K562 (cell line): ENCODE results near the gene ENDOV. TPM values are rescaled to one million over a fixed set of nuclear protein-coding genes. Genes with fewer than 3 reads are reported as not detected.
A peak's percentile ranks its signal among the peaks of the same experiment; 100 is the strongest.

Experiments used
- ATAC-seq: fragments of 200-7000 bp; cut with Tn5 transposase; 3 replicates; pipeline ENCODE4 v1.9.1; 2020; ENCODE audit warnings: moderate library complexity
- BruUV-seq: library from RNA; stranded (reverse); fragments of 400-500 nt; replicated peaks from 2 replicates; lab custom pipeline; 2021; lab: Mats Ljungman, UMichigan
- CTCF ChIA-PET: fragments of 300-600 bp; formaldehyde crosslinking; extraction: SDS; loops from one replicate; lab custom pipeline; 2021; ENCODE audit warnings: low intra/inter-chr PET ratio; lab: Yijun Ruan, JAX
- POLR2A ChIA-PET: fragments of 300-600, 350-650 bp; sonication (Branson Sonifier 250); formaldehyde crosslinking; extraction: SDS; loops from one replicate; lab custom pipeline; 2021; ENCODE audit warnings: antibody characterized with exemption, inconsistent platforms; lab: Yijun Ruan, JAX
- DNase-seq, 4 experiments: peaks; one replicate each; pipeline versions ENCODE4 v3.0.0 to v3.0.0-alpha.2; 2011 to 2018; ENCODE audit warnings: low spot score in 3 of 4, mixed read lengths in 3 of 4; ENCODE audit errors: extremely low read depth in 1 of 4
- FAIRE-seq: peaks from 2 replicates; lab custom pipeline; 2011; peaks lifted over from hg19 to GRCh38; lab: Jason Lieb, UNC
- H2AFZ ChIP-seq: 2 replicates; pipeline ENCODE4 v1.6.0; 2011; ENCODE audit warnings: low read depth, low read length, control low read depth, inconsistent platforms
- H3K27ac ChIP-seq: fragments of 200-600 bp; 3 replicates; pipeline ENCODE4 v1.8.0; 2011; ENCODE audit warnings: low read depth, mild to moderate bottlenecking, control low read depth, inconsistent platforms, low read length, moderate library complexity, mixed read lengths; ENCODE audit errors: extremely low read depth
- H3K27me3 ChIP-seq, 2 experiments: fragments of 300-600 bp in 1 of 2; 2 replicates in 1 of 2; 3 replicates in 1 of 2; pipeline versions ENCODE4 v1.6.0 to v1.8.0; 2011; ENCODE audit warnings: inconsistent platforms in 2 of 2, low read length in 2 of 2, mild to moderate bottlenecking in 1 of 2, mixed read lengths in 1 of 2, moderate library complexity in 1 of 2; ENCODE audit not compliant: control insufficient read depth in 2 of 2, insufficient read depth in 2 of 2
- H3K36me3 ChIP-seq: fragments of 300-600 bp; 3 replicates; pipeline ENCODE4 v1.8.0; 2011; ENCODE audit warnings: mild to moderate bottlenecking, low read length, inconsistent platforms; ENCODE audit not compliant: control insufficient read depth, insufficient read depth
- H3K4me1 ChIP-seq, 2 experiments: fragments of 200-600 bp in 1 of 2; replicated peaks in 1 of 2; 2 replicates in 1 of 2; 3 replicates in 1 of 2; pipeline versions ENCODE4 v1.5.1 to v1.8.0; 2011; ENCODE audit warnings: inconsistent platforms in 2 of 2, low read length in 2 of 2, mild to moderate bottlenecking in 1 of 2, mixed read lengths in 1 of 2, moderate library complexity in 1 of 2; ENCODE audit not compliant: control insufficient read depth in 2 of 2, insufficient read depth in 2 of 2
- H3K4me2 ChIP-seq: 2 replicates; pipeline ENCODE4 v1.6.1; 2011; ENCODE audit warnings: low read length, control low read depth, inconsistent platforms, mixed read lengths; ENCODE audit not compliant: insufficient read depth
- H3K4me3 ChIP-seq: fragments of 200-600 bp; sonication (generic), shearing (Covaris generic); 2 replicates; pipeline ENCODE4 v1.5.1; 2016; ENCODE audit warnings: control low read depth, inconsistent platforms
- H3K79me2 ChIP-seq: fragments of 200-600 bp; 3 replicates; pipeline ENCODE4 v1.8.0; 2011; ENCODE audit warnings: low read length, inconsistent platforms; ENCODE audit not compliant: control insufficient read depth, insufficient read depth
- H3K9ac ChIP-seq, 2 experiments: 2 replicates each; pipeline versions ENCODE4 v1.6.0 to v1.6.1; 2011; ENCODE audit warnings: low read depth in 2 of 2, low read length in 2 of 2, control low read depth in 1 of 2, inconsistent platforms in 1 of 2, mild to moderate bottlenecking in 1 of 2, mixed read lengths in 1 of 2; ENCODE audit not compliant: insufficient read depth in 1 of 2
- H3K9me1 ChIP-seq: one replicate; pipeline ENCODE4 v1.6.0; 2011; ENCODE audit warnings: inconsistent platforms, mild to moderate bottlenecking, low read length, moderate library complexity; ENCODE audit not compliant: control insufficient read depth, insufficient read depth
- H3K9me3 ChIP-seq: replicated peaks from 2 replicates; pipeline ENCODE4 v1.5.1; 2011; ENCODE audit warnings: low read depth, low read length, inconsistent platforms; ENCODE audit not compliant: control insufficient read depth, insufficient read depth
- H4K20me1 ChIP-seq: replicated peaks from 2 replicates; pipeline ENCODE4 v1.6.1; 2011; ENCODE audit warnings: low read length, inconsistent platforms, mixed read lengths; ENCODE audit not compliant: control insufficient read depth, insufficient read depth
- ARID4B ChIP-seq: sonication (generic); formaldehyde crosslinking; IDR thresholded peaks from 2 replicates; pipeline ENCODE4 v1.8.0; 2022; ENCODE audit warnings: mild to moderate bottlenecking, missing genetic modification reagents
- BCOR ChIP-seq: fragments of 450-650 bp; IDR thresholded peaks from 2 replicates; pipeline ENCODE4 v1.6.1; 2016
- DMBX1 ChIP-seq: fragments of 250-450 bp; sonication (Bioruptor Pico); IDR thresholded peaks from 2 replicates; pipeline ENCODE4 v1.8.0; 2022; ENCODE audit warnings: inconsistent platforms, mild to moderate bottlenecking, moderate library complexity, borderline replicate concordance
- ELK3 ChIP-seq: fragments of 450-650 bp; formaldehyde crosslinking; IDR thresholded peaks from 2 replicates; pipeline ENCODE4 v1.4.0; 2020; ENCODE audit warnings: mild to moderate bottlenecking
- HSF4 ChIP-seq: fragments of 250-450 bp; sonication (Bioruptor Pico); IDR thresholded peaks from 2 replicates; pipeline ENCODE4 v2.1.2; 2022; ENCODE audit warnings: mild to moderate bottlenecking, moderate library complexity, borderline replicate concordance
- MEF2D ChIP-seq: conservative IDR thresholded peaks from 2 replicates; pipeline ENCODE4 v1.6.1; 2016; ENCODE audit warnings: low read depth, missing genetic modification characterization, missing compliant biosample characterization
- MITF ChIP-seq: IDR thresholded peaks from 2 replicates; pipeline ENCODE4 v1.6.1; 2014; ENCODE audit warnings: antibody characterized with exemption
- PTTG1 ChIP-seq: fragments of 450-650 bp; IDR thresholded peaks from 2 replicates; pipeline ENCODE4 v1.6.1; 2016; ENCODE audit warnings: low read depth, mild to moderate bottlenecking, missing genetic modification characterization, missing compliant biosample characterization
- RBM39 ChIP-seq: fragments of 200-400 bp; formaldehyde crosslinking; optimal IDR thresholded peaks from 2 replicates; pipeline ENCODE3; 2018; ENCODE audit warnings: low read depth, low read length
- SAFB ChIP-seq: fragments of 200-400 bp; formaldehyde crosslinking; IDR thresholded peaks from 2 replicates; pipeline ENCODE4 v1.6.1; 2017; ENCODE audit warnings: low read depth, low read length, borderline replicate concordance
- SMAD4 ChIP-seq: fragments of 250-450 bp; sonication (Bioruptor Pico); conservative IDR thresholded peaks from 2 replicates; pipeline ENCODE4 v1.8.0; 2021; ENCODE audit warnings: inconsistent platforms, mild to moderate bottlenecking, moderate library complexity
- TBL1XR1 ChIP-seq, 2 experiments: IDR thresholded peaks; 2 replicates each; pipeline ENCODE4 v1.6.1; 2012; ENCODE audit warnings: improper control_type of control experiment in 2 of 2, low read length in 2 of 2, mild to moderate bottlenecking in 1 of 2
- ZEB2 ChIP-seq: fragments of 450-650 bp; IDR thresholded peaks from 2 replicates; pipeline ENCODE4 v1.6.1; 2016
- ZFPM2 ChIP-seq: fragments of 250-450 bp; sonication (Bioruptor Pico); IDR thresholded peaks from 2 replicates; pipeline ENCODE4 v1.5.1; 2022; ENCODE audit warnings: mild to moderate bottlenecking
- ZNF707 ChIP-seq: fragments of 250-450 bp; sonication (Bioruptor Pico); conservative IDR thresholded peaks from 2 replicates; pipeline ENCODE4 v1.8.0; 2022; ENCODE audit warnings: inconsistent platforms, mild to moderate bottlenecking, moderate library complexity
- WGBS: fragments of 100-300 bp; shearing (Covaris generic); methylation state at CpG from one replicate; pipeline ENCODE4 v1.1.6; 2016; ENCODE audit warnings: low coverage, mixed read lengths; ENCODE audit not compliant: insufficient coverage; ENCODE audit errors: missing lambda C conversion rate; 5-methylcytosine and 5-hydroxymethylcytosine counted together
- in situ Hi-C: fragments of 300-500 bp; cut with MboI; formaldehyde crosslinking; loops from 4 replicates; pipeline ENCODE4 v1.15.0; 2018; ENCODE audit warnings: inconsistent platforms, mixed read lengths
- intact Hi-C: fragments of 100-400 bp; cut with micrococcal nuclease; formaldehyde crosslinking; loops from 2 replicates; pipeline ENCODE4 v1.14.2; 2022
- polyA plus RNA-seq, 8 experiments: library from polyadenylated mRNA; depleted of rRNA in 4 of 8; stranded (reverse) in 5 of 8; unstranded in 3 of 8; fragments of >200 nt; fragmentation: Nextera tagmentation in 2 of 8; fragmentation: Illumina TruSeq in 1 of 8; extraction: Ambion mirVana in 2 of 8; extraction: Trizol in 1 of 8; gene quantifications; 2 replicates each; pipeline versions ENCODE4 v1.2.1 to v1.2.3, GENCODE V29; 2011 to 2014; ENCODE audit warnings: inconsistent platforms in 1 of 8, missing spikeins in 1 of 8
- total RNA-seq, 7 experiments: library from RNA; depleted of rRNA in 6 of 7; stranded (reverse); fragments of >200 nt in 6 of 7; fragmentation: Illumina TruSeq in 2 of 7; extraction: Trizol in 2 of 7; gene quantifications; 2 replicates each; pipeline versions ENCODE4 v1.2.1 to v1.2.3, GENCODE V29; 2011 to 2021; ENCODE audit warnings: low replicate concordance in 1 of 7

ENDOV gene
- total and polyA plus RNA-seq, 9 of the 15 experiments (the other 6 are each of a cell fraction or from before 2014, with no cell fraction given) = 1.2 to 8.2 (median 3.7) TPM

GRCh38 chr17:80453998-80454556 is 39.1 kb downstream of the ENDOV start:
- WGBS = 28% methylated on average over 27 of the region's 36 CpGs
- Histone ChIP-seq H3K9me3 (no peaks in the 10 kb centered on the region), H3K4me3 (peak overlapping the region; percentile 72), H4K20me1 (no peaks in the 10 kb centered on the region; the same call in 1 of the 2 replicates), H3K27me3 (peaks cover 2 to 33% of the 10 kb centered on the region in 2 experiments; a peak in 2 of 5 replicates), H3K79me2 (peaks cover 3% of the 10 kb centered on the region; the same call in 2 of the 3 replicates), H3K4me2 (peak overlapping the region; percentile 91), H2AFZ (peak overlapping the region; percentile 90), H3K9ac (peak overlapping the region; percentile 97 to 100), H3K4me1 (peaks cover 36 to 67% of the 10 kb centered on the region in 2 experiments), H3K9me1 (no peaks in the 10 kb centered on the region), H3K27ac (peak overlapping the region; percentile 90), H3K36me3 (no peaks in the 10 kb centered on the region)
- BruUV-seq = TSS peak; percentile 88
- in situ Hi-C loops (no loop called here), intact Hi-C loops (no loop called here)
- FAIRE-seq = peak; percentile 15
- ChIA-PET POLR2A (interaction anchor here (0.6 to 1.3 kb wide), 18 partner anchors 9 to 569 kb away, joined by 3 to 5 read pairs (median 3); no protein-coding TSS in a partner anchor), CTCF (no interaction called here)
- peak in 1 of 4 experiments; percentile 27 for DNase-seq
- peak; percentile 1 for ATAC-seq
- TF ChIP-seq MEF2D (tag) = 0 out of 2 replicates have a peak, but pooled peaks have one; percentile 40
- peak; percentile 92 for TF ChIP-seq BCOR
- TF ChIP-seq HSF4 (CRISPR knock-in tag) = no peak
- TF ChIP-seq ELK3 (CRISPR knock-in tag) = no peak
- TF ChIP-seq ARID4B (CRISPR knock-in tag) = 0 out of 2 replicates have a peak, but pooled peaks have one; percentile 34
- no peak for TF ChIP-seq ZEB2
- TF ChIP-seq DMBX1 (CRISPR knock-in tag) = no peak
- no peak; the same call in 1 of the 2 replicates for TF ChIP-seq MITF
- TF ChIP-seq SMAD4 (CRISPR knock-in tag) = no peak
- no peak for TF ChIP-seq ZNF707 (CRISPR knock-in tag)
- no peak for TF ChIP-seq SAFB
- no peak for TF ChIP-seq ZFPM2 (CRISPR knock-in tag)
- no peak for TF ChIP-seq TBL1XR1 (IDR thresholded peaks at IDR 0.05; ENCODE audit: low read length in 2 of 2)
- no peak for TF ChIP-seq PTTG1 (tag)
- TF ChIP-seq RBM39 = peak; percentile 49
